Naive thymus-derived CD4-positive, alpha-beta T cell (primary cell): ENCODE results near the gene ABCC5. TPM values are rescaled to one million over a fixed set of nuclear protein-coding genes. Genes with fewer than 3 reads are reported as not detected.

Experiments
- ATAC-seq: fragments of 150-1000 bp; cut with Tn5 transposase; 2 replicates; pipeline ENCODE4 v1.10.0; 2021; ENCODE audit warnings: mild to moderate bottlenecking, moderate library complexity
- CTCF ChIA-PET: fragments of 350-600 bp; sonication (Branson Sonifier 250); formaldehyde crosslinking; loops from one replicate; lab custom pipeline; 2021; ENCODE audit warnings: antibody characterized with exemption; lab: Charles Lee
- POLR2A ChIA-PET: fragments of 350-600 bp; sonication (Branson Sonifier 250); formaldehyde crosslinking; loops from one replicate; lab custom pipeline; 2021; ENCODE audit warnings: antibody characterized with exemption, inconsistent platforms; lab: Charles Lee
- DNase-seq, 9 donors: peaks; one replicate each; pipeline versions ENCODE4 v3.0.0 to v3.0.0-alpha.2; 2020 to 2022; ENCODE audit warnings: mixed read lengths in 1 of 9
- H3K27ac ChIP-seq: one replicate; pipeline ENCODE4 v1.7.0; 2013; ENCODE audit warnings: mild to moderate bottlenecking, low read depth, low read length, moderate library complexity
- H3K27me3 ChIP-seq, 2 donors: one replicate each; pipeline ENCODE4 v1.7.0; 2013; ENCODE audit warnings: low read length in 2 of 2, mild to moderate bottlenecking in 2 of 2, moderate library complexity in 2 of 2; ENCODE audit not compliant: control insufficient read depth in 2 of 2, insufficient read depth in 2 of 2
- H3K36me3 ChIP-seq, 3 experiments: 1 replicate in 2 of 3; 2 replicates in 1 of 3; pipeline ENCODE4 v1.7.0; 2013; ENCODE audit warnings: low read length in 3 of 3, mild to moderate bottlenecking in 3 of 3, moderate library complexity in 1 of 3; ENCODE audit not compliant: insufficient read depth in 3 of 3, control insufficient read depth in 2 of 3
- H3K4me1 ChIP-seq, 2 donors: one replicate each; pipeline ENCODE4 v1.7.0; 2013; ENCODE audit warnings: low read length in 2 of 2, mild to moderate bottlenecking in 2 of 2, moderate library complexity in 1 of 2; ENCODE audit not compliant: control insufficient read depth in 2 of 2, insufficient read depth in 2 of 2
- H3K4me3 ChIP-seq: 2 replicates; pipeline ENCODE4 v1.7.0; 2013; ENCODE audit warnings: mild to moderate bottlenecking, low read length
- H3K9me3 ChIP-seq, 3 experiments: 1 replicate in 2 of 3; 2 replicates in 1 of 3; pipeline ENCODE4 v1.7.0; 2013; ENCODE audit warnings: low read length in 3 of 3; ENCODE audit not compliant: control insufficient read depth in 2 of 3
- H3K27ac Mint-ChIP-seq, 9 donors: one replicate each; pipeline ENCODE4 v1.8.0; 2020 to 2022; ENCODE audit warnings: mixed read lengths in 9 of 9, mild to moderate bottlenecking in 8 of 9, moderate library complexity in 5 of 9, inconsistent platforms in 2 of 9
- H3K27me3 Mint-ChIP-seq, 5 donors: one replicate each; pipeline ENCODE4 v1.8.0; 2021 to 2022; ENCODE audit warnings: mixed read lengths in 5 of 5, mild to moderate bottlenecking in 1 of 5
- H3K36me3 Mint-ChIP-seq, 5 donors: one replicate each; pipeline ENCODE4 v1.8.0; 2020 to 2022; ENCODE audit warnings: mixed read lengths in 5 of 5, mild to moderate bottlenecking in 3 of 5, inconsistent platforms in 1 of 5
- H3K4me1 Mint-ChIP-seq, 7 donors: one replicate each; pipeline ENCODE4 v1.8.0; 2020 to 2022; ENCODE audit warnings: mixed read lengths in 7 of 7, mild to moderate bottlenecking in 3 of 7, inconsistent platforms in 1 of 7
- H3K4me3 Mint-ChIP-seq, 10 donors: one replicate each; pipeline ENCODE4 v1.8.0; 2020 to 2022; ENCODE audit warnings: mild to moderate bottlenecking in 10 of 10, mixed read lengths in 10 of 10, moderate library complexity in 6 of 10, inconsistent platforms in 2 of 10
- H3K9me3 Mint-ChIP-seq, 11 donors: one replicate each; pipeline ENCODE4 v1.8.0; 2020 to 2022; ENCODE audit warnings: mixed read lengths in 11 of 11, mild to moderate bottlenecking in 4 of 11, inconsistent platforms in 1 of 11, moderate library complexity in 1 of 11
- intact Hi-C, 2 donors: fragments of 100-400 bp; cut with micrococcal nuclease; formaldehyde crosslinking; loops; one replicate each; pipeline ENCODE4 v1.15.1; 2023
- polyA plus RNA-seq, 2 donors: library from polyadenylated mRNA; unstranded; fragments of 300-500 nt; fragmentation: Illumina TruSeq; gene quantifications; one replicate each; pipeline ENCODE4 v1.2.3, GENCODE V29; 2021
- total RNA-seq, 6 experiments: library from RNA in 5 of 6; stranded (reverse) in 5 of 6; gene quantifications; 1 replicate in 5 of 6; 2 replicates in 1 of 6; pipeline ENCODE4 v1.2.3 and lab custom pipeline; 2021 to 2026

ABCC5 gene
- total and polyA plus RNA-seq, 7 experiments from 2014 or later, result 8.6 to 50.4 (median 24.7) TPM

- Histone ChIP-seq H3K4me1 (no peaks in the 10 kb centered on the region), H3K36me3 (no peaks in the 10 kb centered on the region), H3K4me3 (no peak overlapping the region), H3K27ac (no peak overlapping the region), H3K27me3 (no peaks in the 10 kb centered on the region), H3K9me3 (no peaks in the 10 kb centered on the region)
- intact Hi-C loops, result no loop called here
- no peak overlapping the region for H3K27ac Mint-ChIP-seq
- CTCF ChIA-PET, result no interaction called here
- ATAC-seq (no peak), DNase-seq (no peak)
- H3K27me3 Mint-ChIP-seq, result peaks cover 0 to 6% (median 0%) of the 10 kb centered on the region in 5 donors
- no peaks in the 10 kb centered on the region for H3K9me3 Mint-ChIP-seq
- POLR2A ChIA-PET, result interaction anchor here (0.6 kb wide), 1 partner anchor 523 kb away, joined by 3 read pairs; no protein-coding TSS in a partner anchor
- no peak overlapping the region for H3K4me3 Mint-ChIP-seq
- H3K4me1 Mint-ChIP-seq, result no peaks in the 10 kb centered on the region
- no peaks in the 10 kb centered on the region for H3K36me3 Mint-ChIP-seq
Measured at GRCh38 chr3:183911763-183912506, 105.7 kb downstream of the ABCC5 start.

- Mint-ChIP-seq H3K4me3 (no peak overlapping the region), H3K27me3 (peaks cover 0 to 6% (median 0%) of the 10 kb centered on the region in 5 donors), H3K9me3 (no peaks in the 10 kb centered on the region), H3K4me1 (no peaks in the 10 kb centered on the region), H3K27ac (no peak overlapping the region), H3K36me3 (no peaks in the 10 kb centered on the region)
- ATAC-seq (no peak), DNase-seq (no peak)
- Histone ChIP-seq H3K27me3 (no peaks in the 10 kb centered on the region), H3K36me3 (no peaks in the 10 kb centered on the region), H3K9me3 (no peaks in the 10 kb centered on the region), H3K4me3 (no peak overlapping the region), H3K27ac (no peak overlapping the region), H3K4me1 (no peaks in the 10 kb centered on the region)
- CTCF ChIA-PET, result no interaction called here
- intact Hi-C loops, result no loop called here
- POLR2A ChIA-PET, result no interaction called here
Measured at GRCh38 chr3:183911087-183911486, 106.6 kb downstream of the ABCC5 start.

- peaks cover 0 to 6% (median 0%) of the 10 kb centered on the region in 5 donors for H3K27me3 Mint-ChIP-seq
- no peaks in the 10 kb centered on the region for H3K27me3 ChIP-seq
- H3K4me3 ChIP-seq, result no peak overlapping the region
- no peak overlapping the region for H3K27ac ChIP-seq
- no peaks in the 10 kb centered on the region for H3K36me3 ChIP-seq
- ATAC-seq (no peak), DNase-seq (no peak)
- no peak overlapping the region for H3K4me3 Mint-ChIP-seq
- CTCF ChIA-PET, result no interaction called here
- no peaks in the 10 kb centered on the region for H3K36me3 Mint-ChIP-seq
- POLR2A ChIA-PET, result interaction anchor here (0.7 kb wide), 1 partner anchor 69 kb away, joined by 5 read pairs; no protein-coding TSS in a partner anchor
- no peaks in the 10 kb centered on the region for H3K9me3 Mint-ChIP-seq
- no peaks in the 10 kb centered on the region for H3K4me1 ChIP-seq
- intact Hi-C loops, result no loop called here
- H3K9me3 ChIP-seq, result no peaks in the 10 kb centered on the region
- H3K27ac Mint-ChIP-seq, result no peak overlapping the region
- no peaks in the 10 kb centered on the region for H3K4me1 Mint-ChIP-seq
Measured at GRCh38 chr3:183909030-183909600, 108.6 kb downstream of the ABCC5 start.

GRCh38 chr3:183907911-183908331 is 109.8 kb downstream of the ABCC5 start:
- Mint-ChIP-seq H3K4me1 (no peaks in the 10 kb centered on the region), H3K27ac (no peak overlapping the region), H3K36me3 (no peaks in the 10 kb centered on the region), H3K4me3 (no peak overlapping the region), H3K27me3 (peaks cover 0 to 6% (median 0%) of the 10 kb centered on the region in 5 donors), H3K9me3 (no peaks in the 10 kb centered on the region)
- no peak overlapping the region for H3K4me3 ChIP-seq
- H3K9me3 ChIP-seq, result no peaks in the 10 kb centered on the region
- H3K27ac ChIP-seq, result no peak overlapping the region
- no peaks in the 10 kb centered on the region for H3K4me1 ChIP-seq
- ATAC-seq, result no peak
- H3K36me3 ChIP-seq, result no peaks in the 10 kb centered on the region
- ChIA-PET CTCF (no interaction called here), POLR2A (no interaction called here)
- DNase-seq, result no peak
- intact Hi-C loops, result no loop called here
- no peaks in the 10 kb centered on the region for H3K27me3 ChIP-seq

GRCh38 chr3:183907176-183907575 is 110.5 kb downstream of the ABCC5 start:
- H3K4me3 Mint-ChIP-seq, result no peak overlapping the region
- ChIA-PET POLR2A (no interaction called here), CTCF (no interaction called here)
- Histone ChIP-seq H3K4me1 (no peaks in the 10 kb centered on the region), H3K27me3 (no peaks in the 10 kb centered on the region), H3K9me3 (no peaks in the 10 kb centered on the region), H3K27ac (no peak overlapping the region), H3K4me3 (no peak overlapping the region), H3K36me3 (no peaks in the 10 kb centered on the region)
- no peaks in the 10 kb centered on the region for H3K9me3 Mint-ChIP-seq
- H3K4me1 Mint-ChIP-seq, result no peaks in the 10 kb centered on the region
- no peak for DNase-seq
- peaks cover 0 to 6% (median 0%) of the 10 kb centered on the region in 5 donors for H3K27me3 Mint-ChIP-seq
- H3K27ac Mint-ChIP-seq, result no peak overlapping the region
- no peak for ATAC-seq
- intact Hi-C loops, result no loop called here
- H3K36me3 Mint-ChIP-seq, result no peaks in the 10 kb centered on the region

GRCh38 chr3:183906234-183906921 is 111.3 kb downstream of the ABCC5 start:
- DNase-seq, result no peak
- H3K4me3 ChIP-seq, result no peak overlapping the region
- ChIA-PET POLR2A (no interaction called here), CTCF (no interaction called here)
- intact Hi-C loops, result no loop called here
- no peaks in the 10 kb centered on the region for H3K36me3 ChIP-seq
- no peak overlapping the region for H3K27ac ChIP-seq
- Mint-ChIP-seq H3K4me3 (no peak overlapping the region), H3K27ac (no peak overlapping the region), H3K27me3 (peaks cover 0 to 9% (median 0%) of the 10 kb centered on the region in 5 donors), H3K4me1 (no peaks in the 10 kb centered on the region), H3K36me3 (no peaks in the 10 kb centered on the region), H3K9me3 (no peaks in the 10 kb centered on the region)
- no peaks in the 10 kb centered on the region for H3K27me3 ChIP-seq
- H3K4me1 ChIP-seq, result no peaks in the 10 kb centered on the region
- H3K9me3 ChIP-seq, result no peaks in the 10 kb centered on the region
- ATAC-seq, result no peak
